ENCODE data around the gene ANKS6. TPM values are rescaled to one million over a fixed set of nuclear protein-coding genes. Genes with fewer than 3 reads are reported as not detected.
A peak's percentile ranks its signal among the peaks of the same experiment; 100 is the strongest.

The ANKS6 gene
- total and polyA plus RNA-seq, 2 of the 8 experiments (the other 6 are each of a cell fraction or from before 2014, with no cell fraction given), result 34.1 to 56.3 TPM

GRCh38 chr9:98774746-98775145 lies 21.6 kb downstream of the ANKS6 start:
- no peak overlapping the region for H3K4ac ChIP-seq (replicated peaks; ENCODE audit: insufficient read length, low read depth, low read length)
- H3K36me3 ChIP-seq (ENCODE audit: control insufficient read depth in 2 of 4, insufficient read depth in 4 of 4, low read length in 3 of 4), result peaks cover 16 to 52% (median 33%) of the 10 kb centered on the region in 4 experiments; a peak in 7 of 8 replicates
- H3K4me3 ChIP-seq (ENCODE audit: extremely low read depth in 1 of 4, insufficient read depth in 2 of 4, low read depth in 3 of 4, low read length in 4 of 4), result no peak overlapping the region
- H3K56ac ChIP-seq (replicated peaks; ENCODE audit: insufficient read length, low read depth, low read length), result no peak overlapping the region
- no peak overlapping the region for H4K91ac ChIP-seq (replicated peaks; ENCODE audit: insufficient read length, low read length)
- H2BK5ac ChIP-seq (ENCODE audit: low read depth, low read length), result no peak overlapping the region
- no peak overlapping the region for H3K27ac ChIP-seq (ENCODE audit: low read depth, low read length)
- no peak overlapping the region for H2AFZ ChIP-seq (ENCODE audit: low read length)
- FAIRE-seq (no peak), DNase-seq (ENCODE audit: low read depth in 1 of 2, low spot score in 2 of 2) (peak in 1 of 2 experiments; percentile 72)
- peaks cover 2 to 8% of the 10 kb centered on the region in 2 experiments for H4K20me1 ChIP-seq (replicated peaks in 1 of 2; ENCODE audit: control insufficient read depth in 1 of 2, insufficient read depth in 2 of 2, low read length in 2 of 2)
- no peak overlapping the region for H2BK15ac ChIP-seq (ENCODE audit: low read length)
- H3K23me2 ChIP-seq (ENCODE audit: low read depth, low read length), result no peaks in the 10 kb centered on the region
- TF ChIP-seq SRF (IDR thresholded peaks at IDR 0.05; ENCODE audit: low read depth, low read length) (no peak), RAD21 (IDR thresholded peaks at IDR 0.05 in 1 of 2, conservative IDR thresholded peaks at IDR 0.05 in 1 of 2; ENCODE audit: low read depth in 2 of 2, low read length in 2 of 2) (peak; percentile 22 to 30; a peak in 3 of 4 replicates), CTBP2 (IDR thresholded peaks at IDR 0.05; ENCODE audit: borderline replicate concordance, insufficient read depth, insufficient read length, low read length) (no peak), MAFK (IDR thresholded peaks at IDR 0.05; ENCODE audit: low read depth, low read length) (no peak), CTCF (IDR thresholded peaks at IDR 0.05; ENCODE audit: control extremely low read depth in 1 of 3, insufficient read depth in 1 of 3, low read depth in 1 of 3, low read length in 3 of 3) (peak; percentile 71 to 79 (median 77))
- H3K9me3 ChIP-seq (ENCODE audit: insufficient read depth in 2 of 2, low read depth in 1 of 2, low read length in 1 of 2), result no peaks in the 10 kb centered on the region
- H3K79me2 ChIP-seq (ENCODE audit: control insufficient read depth in 1 of 2, insufficient read depth in 2 of 2, low read length in 2 of 2), result no peaks in the 10 kb centered on the region
- no peaks in the 10 kb centered on the region for H3K4me1 ChIP-seq (replicated peaks in 1 of 4; ENCODE audit: control insufficient read depth in 3 of 4, insufficient read depth in 4 of 4, low read length in 3 of 4)
- H3K14ac ChIP-seq (ENCODE audit: insufficient read length), result no peak overlapping the region
- WGBS, 2 experiments (ENCODE audit: extremely low coverage in 1 of 2, insufficient coverage in 1 of 2, insufficient read length in 1 of 2, insufficient replicate concordance in 2 of 2, low coverage in 1 of 2, low lambda C conversion rate in 2 of 2, missing lambda C conversion rate in 1 of 2), result 78% methylated on average over 9 of the region's 9 CpGs; no CpG with 5 or more reads in 1 of the 2 experiments
- no peak overlapping the region for H2BK120ac ChIP-seq (replicated peaks; ENCODE audit: low read depth, low read length)
- CTCF ChIA-PET (ENCODE audit: partially characterized antibody), result interaction anchor here (0.6 to 4.7 kb wide), 57 partner anchors 9 to 648 kb away, joined by 3 to 41 read pairs (median 5); partner anchors contain the start of gene GALNT12
- no peaks in the 10 kb centered on the region for H3K27me3 ChIP-seq (replicated peaks in 1 of 4; ENCODE audit: control insufficient read depth in 3 of 4, extremely low read depth in 1 of 4, insufficient read depth in 3 of 4, low read length in 3 of 4)
- no peak overlapping the region for H2BK12ac ChIP-seq (ENCODE audit: low read depth, low read length)
- H2AK5ac ChIP-seq (ENCODE audit: low read depth, low read length), result no peak overlapping the region
- POLR2A ChIA-PET (ENCODE audit: partially characterized antibody), result interaction anchor here (0.8 to 1.3 kb wide), 3 partner anchors 15 to 330 kb away, joined by 3 to 5 read pairs (median 3); partner anchors contain the start of gene TGFBR1
- H3K23ac ChIP-seq (ENCODE audit: insufficient read length), result no peak overlapping the region
- no peak overlapping the region for H3K9ac ChIP-seq (replicated peaks in 1 of 4; ENCODE audit: extremely low read depth in 1 of 4, low read depth in 3 of 4, low read length in 3 of 4)
- H2BK20ac ChIP-seq (ENCODE audit: low read length), result no peak overlapping the region
- no peak overlapping the region for H3K18ac ChIP-seq (ENCODE audit: extremely low read depth, low read length)
- H3K4me2 ChIP-seq (ENCODE audit: insufficient read depth in 1 of 2, low read depth in 2 of 2, low read length in 2 of 2), result no peak overlapping the region
- H4K8ac ChIP-seq (ENCODE audit: extremely low read depth, insufficient read depth, low read length), result no peak overlapping the region
- no peaks in the 10 kb centered on the region for H3K79me1 ChIP-seq (ENCODE audit: low read depth, low read length)
- no peak overlapping the region for H4K5ac ChIP-seq (ENCODE audit: insufficient read length, low read depth, low read length)

Measured in H1 (cell line).